ENCODE measurements around the gene HOGA1.
"Not testable (repeated sequence)": the region's sequence is repeated elsewhere in the genome, so short reads cannot be mapped to it uniquely, and the experiment has no call there.

Gene HOGA1

DNA sequence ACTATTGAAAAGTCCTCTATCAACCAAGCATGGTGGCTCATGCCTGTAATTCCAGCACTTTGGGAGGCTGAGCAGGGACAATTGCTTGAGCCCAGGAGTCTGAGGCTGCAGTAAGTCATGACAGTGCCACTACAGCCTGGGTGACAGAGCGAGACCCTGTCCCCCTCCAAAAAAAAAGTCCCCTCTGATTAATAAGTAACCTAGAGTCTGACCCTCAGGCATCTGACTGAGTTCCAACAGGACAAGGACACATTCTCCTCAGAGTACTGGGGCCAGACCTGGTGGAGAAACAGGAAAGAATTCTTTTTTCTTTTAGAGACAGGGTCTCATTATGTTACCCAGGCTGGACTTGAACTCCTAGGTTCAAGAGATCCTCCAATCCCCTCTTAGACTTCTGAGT, 39.1 kb downstream of the HOGA1 start:
- no peak overlapping the region for H3K4me3 ChIP-seq (ENCODE audit: low read length)
- WGBS = 100% methylated on average over 1 of the region's 1 CpG
- no peaks in the 10 kb centered on the region for H3K4me1 ChIP-seq (ENCODE audit: insufficient read depth, low read length)
- H3K27me3 ChIP-seq (ENCODE audit: insufficient read depth, low read length) = no peaks in the 10 kb centered on the region
- H3K36me3 ChIP-seq (ENCODE audit: insufficient read depth, low read length) = peaks cover 3% of the 10 kb centered on the region
- no peaks in the 10 kb centered on the region for H3K9me3 ChIP-seq (ENCODE audit: insufficient read depth, low read depth, low read length)
- no peak overlapping the region for H3K27ac ChIP-seq (ENCODE audit: low read depth, low read length)
- H3K9ac ChIP-seq (ENCODE audit: low read depth, low read length) = no peak overlapping the region

DNA sequence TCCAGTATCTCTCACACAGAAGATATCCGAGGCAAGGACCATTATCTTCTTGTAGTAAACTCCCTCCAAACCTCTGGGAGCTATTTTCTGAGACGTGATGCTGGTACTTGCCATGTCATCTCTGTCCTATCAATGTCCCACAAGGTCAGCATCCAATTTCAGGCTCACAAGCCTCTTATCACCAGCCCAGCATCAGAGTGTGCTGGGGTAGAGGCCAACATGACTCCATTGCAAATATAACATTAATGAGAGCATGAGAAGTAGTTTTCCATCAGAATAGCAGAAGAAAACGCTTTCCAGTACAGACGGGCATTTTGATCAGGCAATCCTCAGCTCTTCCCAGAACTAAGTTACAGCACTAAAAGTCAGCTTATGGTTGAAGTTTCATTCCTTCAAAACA, 43.5 kb downstream of the HOGA1 start:
- Histone ChIP-seq H3K27ac (ENCODE audit: low read depth, low read length) (no peak overlapping the region), H3K4me1 (ENCODE audit: insufficient read depth, low read length) (no peaks in the 10 kb centered on the region), H3K4me3 (ENCODE audit: low read length) (no peak overlapping the region), H3K36me3 (ENCODE audit: insufficient read depth, low read length) (no peaks in the 10 kb centered on the region), H3K9ac (ENCODE audit: low read depth, low read length) (no peak overlapping the region), H3K9me3 (ENCODE audit: insufficient read depth, low read depth, low read length) (no peaks in the 10 kb centered on the region), H3K27me3 (ENCODE audit: insufficient read depth, low read length) (no peaks in the 10 kb centered on the region)
- 91% methylated on average over 4 of the region's 4 CpGs for WGBS

DNA sequence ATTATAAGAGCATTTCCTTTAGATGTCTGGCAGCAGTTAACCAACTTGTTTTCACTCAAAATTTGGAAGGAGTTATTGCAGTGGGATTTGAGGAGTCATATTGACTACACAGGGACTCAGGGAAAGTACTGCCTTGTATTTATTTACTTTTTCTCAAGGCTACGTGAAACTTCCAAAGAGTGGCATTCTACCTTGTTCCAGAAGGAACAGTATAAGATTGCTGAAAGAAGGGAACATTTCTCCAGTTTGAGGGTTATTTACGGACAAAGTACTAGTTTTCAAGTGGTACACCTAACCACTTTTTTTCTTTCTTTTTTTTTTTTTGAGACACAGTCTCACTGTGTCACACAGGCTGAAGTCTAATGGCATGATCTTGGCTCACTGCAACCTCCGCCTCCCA, 44.0 kb downstream of the HOGA1 start:
- Histone ChIP-seq H3K36me3 (ENCODE audit: insufficient read depth, low read length) (no peaks in the 10 kb centered on the region), H3K9me3 (ENCODE audit: insufficient read depth, low read depth, low read length) (no peaks in the 10 kb centered on the region), H3K9ac (ENCODE audit: low read depth, low read length) (no peak overlapping the region), H3K4me1 (ENCODE audit: insufficient read depth, low read length) (no peaks in the 10 kb centered on the region), H3K4me3 (ENCODE audit: low read length) (no peak overlapping the region), H3K27ac (ENCODE audit: low read depth, low read length) (no peak overlapping the region), H3K27me3 (ENCODE audit: insufficient read depth, low read length) (no peaks in the 10 kb centered on the region)
- WGBS = 97% methylated on average over 3 of the region's 3 CpGs

DNA sequence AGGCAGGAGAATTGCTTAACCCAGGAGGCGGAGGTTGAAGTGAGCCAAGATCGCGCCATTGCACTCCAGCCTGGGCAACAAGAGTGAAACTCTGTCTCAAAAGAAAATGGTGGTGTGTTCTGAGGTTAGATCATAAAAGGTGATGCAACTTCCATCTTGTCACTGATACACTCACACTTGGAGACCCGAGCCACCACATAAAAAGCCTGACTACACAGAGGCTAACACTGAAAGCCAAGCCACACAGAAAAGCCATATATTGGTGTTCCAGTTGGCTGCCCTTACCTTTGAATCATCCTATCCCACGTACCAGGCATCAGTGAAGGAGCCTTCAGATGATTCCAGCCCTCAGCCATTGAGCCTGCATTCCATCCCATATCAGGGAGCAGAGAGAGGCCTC, 45.1 kb downstream of the HOGA1 start:
- Histone ChIP-seq H3K27ac (ENCODE audit: low read depth, low read length) (no peak overlapping the region), H3K4me1 (ENCODE audit: insufficient read depth, low read length) (no peaks in the 10 kb centered on the region), H3K4me3 (ENCODE audit: low read length) (no peak overlapping the region), H3K9me3 (ENCODE audit: insufficient read depth, low read depth, low read length) (no peaks in the 10 kb centered on the region), H3K27me3 (ENCODE audit: insufficient read depth, low read length) (no peaks in the 10 kb centered on the region), H3K36me3 (ENCODE audit: insufficient read depth, low read length) (no peaks in the 10 kb centered on the region), H3K9ac (ENCODE audit: low read depth, low read length) (no peak overlapping the region)
- 95% methylated on average over 5 of the region's 5 CpGs for WGBS

DNA sequence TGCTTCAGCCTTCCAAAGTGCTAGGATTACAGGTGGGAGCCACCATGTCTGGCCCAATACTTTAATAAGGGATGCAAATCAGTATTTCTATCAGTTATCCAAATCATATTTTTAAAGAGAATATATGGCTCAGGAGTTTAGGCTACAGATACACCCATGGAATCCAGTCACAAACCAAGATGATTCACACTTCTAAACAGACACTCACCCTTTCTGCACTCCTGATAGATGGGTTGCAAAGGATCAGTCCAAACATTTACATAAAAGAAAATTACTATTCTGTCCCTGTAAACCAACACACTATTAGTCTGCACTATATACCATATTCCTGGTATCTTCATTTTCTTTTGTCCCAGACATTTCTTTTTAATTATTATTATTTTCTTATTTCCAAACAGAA, 46.9 kb downstream of the HOGA1 start:
- no peak overlapping the region for H3K4me3 ChIP-seq (ENCODE audit: low read length)
- H3K36me3 ChIP-seq (ENCODE audit: insufficient read depth, low read length) = no peaks in the 10 kb centered on the region
- H3K4me1 ChIP-seq (ENCODE audit: insufficient read depth, low read length) = no peaks in the 10 kb centered on the region
- H3K9ac ChIP-seq (ENCODE audit: low read depth, low read length) = no peak overlapping the region
- no peaks in the 10 kb centered on the region for H3K27me3 ChIP-seq (ENCODE audit: insufficient read depth, low read length)
- no peaks in the 10 kb centered on the region for H3K9me3 ChIP-seq (ENCODE audit: insufficient read depth, low read depth, low read length)
- no peak overlapping the region for H3K27ac ChIP-seq (ENCODE audit: low read depth, low read length)

DNA sequence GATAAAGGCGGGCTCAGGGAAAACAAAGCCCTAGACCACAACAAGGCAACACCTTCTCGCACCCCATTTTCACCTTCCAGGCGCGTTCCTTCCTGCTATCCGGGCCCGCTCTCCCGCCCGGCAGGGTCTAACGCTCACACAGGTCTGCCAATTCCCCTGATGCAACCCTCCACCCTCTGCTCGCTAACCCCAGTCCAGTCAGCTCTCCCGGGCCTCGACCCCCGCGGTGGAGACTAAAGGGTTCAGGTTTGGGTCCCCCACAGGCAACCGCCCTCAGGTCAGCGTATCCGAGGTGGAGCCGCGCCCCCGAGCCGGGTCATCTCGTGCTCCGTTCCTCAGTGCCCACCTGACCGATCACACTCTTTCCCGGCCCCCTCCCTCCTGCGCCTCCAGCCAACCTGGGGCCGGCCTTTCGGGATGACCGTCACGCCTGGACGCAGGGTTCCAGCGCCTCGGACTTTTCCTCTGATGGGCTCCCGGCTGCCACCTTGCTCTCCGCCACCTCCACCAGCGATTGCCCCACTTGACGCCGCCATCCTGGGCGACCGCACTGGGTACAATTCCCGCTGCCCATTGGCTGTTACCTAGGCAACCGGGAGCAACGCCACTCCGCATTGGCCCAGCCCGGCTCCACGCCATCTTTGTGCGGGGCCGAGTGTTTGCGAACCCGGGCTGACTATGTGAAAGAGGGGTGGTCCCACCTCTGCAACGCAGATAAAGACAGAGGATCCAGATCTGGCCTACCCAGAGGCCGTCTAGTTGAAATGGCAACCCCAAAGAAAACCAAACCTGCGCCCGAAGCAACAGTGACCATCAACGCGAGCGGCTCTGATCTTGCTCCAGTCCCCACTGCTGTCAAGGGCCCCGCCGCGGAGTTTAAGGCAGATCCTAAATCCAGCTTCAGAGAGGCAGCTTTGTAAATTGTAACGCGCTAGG, 49.0 kb downstream of the HOGA1 start, which contains the start of gene MORN4:
Gene MORN4 (minus strand): TSS at position 552 of the 936 bp plus-strand sequence. CDS start 13,847 bp downstream, outside the sequence.
- H3K27ac ChIP-seq (ENCODE audit: low read depth, low read length) = peak within 1 kb of the TSS; percentile 27

DNA sequence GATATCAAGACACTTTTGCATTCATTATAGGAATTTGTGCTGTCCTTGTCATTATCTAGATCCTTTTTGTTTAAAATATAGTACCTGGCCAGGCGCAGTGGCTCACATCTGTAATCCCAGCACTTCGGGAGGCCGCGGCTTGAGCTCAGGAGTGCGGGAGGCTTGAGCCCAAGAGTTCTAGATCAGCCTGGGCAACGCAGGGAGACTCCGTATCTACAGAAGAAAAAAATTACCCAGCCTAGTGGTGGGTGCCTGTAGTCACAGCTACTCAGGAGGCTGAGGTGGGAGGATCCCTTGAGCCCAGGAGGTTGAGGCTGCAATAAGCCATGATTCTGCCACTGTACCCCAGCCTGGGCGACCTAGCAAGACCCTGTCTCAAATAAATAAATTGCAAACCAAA, 49.7 kb downstream of the HOGA1 start:
- Histone ChIP-seq H3K36me3 (ENCODE audit: insufficient read depth, low read length) (no peaks in the 10 kb centered on the region), H3K27me3 (ENCODE audit: insufficient read depth, low read length) (no peaks in the 10 kb centered on the region), H3K9ac (ENCODE audit: low read depth, low read length) (peak overlapping the region; percentile 73; the same call in 1 of the 2 replicates), H3K4me1 (ENCODE audit: insufficient read depth, low read length) (no peaks in the 10 kb centered on the region), H3K27ac (ENCODE audit: low read depth, low read length) (no peak overlapping the region), H3K9me3 (ENCODE audit: insufficient read depth, low read depth, low read length) (no peaks in the 10 kb centered on the region), H3K4me3 (ENCODE audit: low read length) (peak overlapping the region; percentile 94)
- WGBS = 94% methylated on average over 8 of the region's 8 CpGs

More for the DNA sequence above, 49.0 kb downstream of the HOGA1 start, which contains the start of gene MORN4:
- WGBS = 7% methylated on average over 62 of the region's 62 CpGs
- no peaks in the 10 kb centered on the region for H3K4me1 ChIP-seq (ENCODE audit: insufficient read depth, low read length)
- H3K9me3 ChIP-seq (ENCODE audit: insufficient read depth, low read depth, low read length) = no peaks in the 10 kb centered on the region
- peak within 1 kb of the TSS; percentile 73 for H3K9ac ChIP-seq (ENCODE audit: low read depth, low read length)
- H3K36me3 ChIP-seq (ENCODE audit: insufficient read depth, low read length) = no peaks in the 10 kb centered on the region
- H3K27me3 ChIP-seq (ENCODE audit: insufficient read depth, low read length) = no peaks in the 10 kb centered on the region
- peak within 1 kb of the TSS; percentile 94 for H3K4me3 ChIP-seq (ENCODE audit: low read length)

DNA sequence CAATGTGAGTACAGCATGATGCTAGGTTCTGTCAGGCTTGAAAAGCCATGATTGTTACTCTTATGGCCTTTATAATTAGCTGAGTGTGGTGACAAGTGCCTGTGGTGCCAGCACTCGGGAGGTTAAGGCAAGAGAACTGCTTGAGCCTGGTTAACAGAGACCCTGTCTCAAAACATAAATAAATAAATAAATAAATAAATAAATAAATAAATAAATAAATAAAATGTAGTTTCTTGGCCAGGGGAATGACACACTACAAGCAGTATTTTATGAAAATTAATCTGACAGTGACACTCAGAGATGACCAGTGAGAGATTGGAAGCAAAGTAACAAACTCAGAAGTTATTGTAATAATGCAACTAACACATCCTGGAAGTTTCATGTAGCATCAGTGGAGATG, 51.4 kb downstream of the HOGA1 start:
- no CpG with 5 or more reads among the region's 1 CpG for WGBS
- no peaks in the 10 kb centered on the region for H3K9me3 ChIP-seq (ENCODE audit: insufficient read depth, low read depth, low read length)
- no peak overlapping the region for H3K4me3 ChIP-seq (ENCODE audit: low read length)
- peaks cover 2% of the 10 kb centered on the region; the same call in 1 of the 2 replicates for H3K4me1 ChIP-seq (ENCODE audit: insufficient read depth, low read length)
- no peak overlapping the region for H3K27ac ChIP-seq (ENCODE audit: low read depth, low read length)
- no peaks in the 10 kb centered on the region for H3K36me3 ChIP-seq (ENCODE audit: insufficient read depth, low read length)
- no peak overlapping the region for H3K9ac ChIP-seq (ENCODE audit: low read depth, low read length)
- no peaks in the 10 kb centered on the region for H3K27me3 ChIP-seq (ENCODE audit: insufficient read depth, low read length)

DNA sequence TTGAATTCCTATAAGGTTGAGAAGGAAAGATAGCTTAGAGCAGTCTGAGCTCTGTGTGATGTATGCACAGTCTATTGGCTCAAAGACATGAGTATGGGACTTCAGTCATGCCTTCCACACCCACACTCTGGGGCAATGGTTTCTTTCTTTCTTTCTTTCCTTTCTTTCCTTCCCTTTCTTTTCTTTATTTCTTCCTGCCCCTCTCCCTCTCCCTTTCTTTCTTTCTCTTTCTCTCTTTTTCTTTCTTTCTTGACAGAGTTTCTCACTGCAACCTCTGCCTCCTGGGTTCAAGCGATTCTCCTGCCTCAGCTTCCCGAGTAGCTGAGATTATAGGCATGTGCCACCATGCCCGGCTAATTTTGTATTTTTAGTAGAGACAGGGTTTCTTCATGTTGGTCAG, 54.9 kb downstream of the HOGA1 start:
- not testable (repeated sequence) for H3K4me1 ChIP-seq (ENCODE audit: insufficient read depth, low read length); H3K9me3 ChIP-seq (ENCODE audit: insufficient read depth, low read depth, low read length); H3K36me3 ChIP-seq (ENCODE audit: insufficient read depth, low read length); H3K27me3 ChIP-seq (ENCODE audit: insufficient read depth, low read length); H3K4me3 ChIP-seq (ENCODE audit: low read length); H3K9ac ChIP-seq (ENCODE audit: low read depth, low read length); H3K27ac ChIP-seq (ENCODE audit: low read depth, low read length)
- 87% methylated on average over 3 of the region's 3 CpGs for WGBS

DNA sequence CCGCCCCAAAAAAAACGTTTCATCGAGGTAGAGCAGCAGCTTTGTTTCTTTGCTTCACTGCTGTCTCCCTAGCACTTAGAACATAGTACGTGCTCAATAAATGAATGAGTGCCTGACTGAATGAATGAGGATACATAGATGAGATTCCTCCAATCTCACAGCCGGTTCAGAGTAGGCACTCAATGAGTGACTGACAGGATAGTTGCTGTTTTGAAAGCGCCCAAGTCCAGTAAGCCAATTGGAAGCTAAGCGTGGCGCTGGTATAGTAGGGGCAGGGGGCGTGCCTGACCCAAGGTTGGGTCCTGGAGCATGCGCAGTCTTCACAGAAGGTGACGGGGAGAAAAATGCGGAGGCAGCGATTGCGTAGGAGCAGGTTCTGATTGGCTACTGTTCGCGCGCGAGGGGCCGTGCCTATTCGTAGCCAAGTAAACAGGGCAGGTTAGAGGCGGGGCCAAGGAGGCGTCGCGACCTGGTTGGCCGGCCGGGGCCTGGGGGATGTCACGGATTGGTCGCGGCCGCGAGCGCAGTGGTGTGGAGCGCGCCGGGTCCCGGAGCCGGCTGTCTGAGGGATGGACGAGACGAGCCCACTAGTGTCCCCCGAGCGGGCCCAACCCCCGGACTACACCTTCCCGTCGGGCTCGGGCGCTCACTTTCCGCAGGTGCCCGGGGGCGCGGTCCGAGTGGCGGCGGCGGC, 56.1 kb downstream of the HOGA1 start, which contains the start of gene PI4K2A:
Gene PI4K2A (plus strand): TSS at position 498 of the 694 bp plus-strand sequence. CDS start 72 bp downstream, at position 570.
- Histone ChIP-seq H3K36me3 (ENCODE audit: insufficient read depth, low read length) (peaks cover 19% of the 10 kb centered on the region), H3K9me3 (ENCODE audit: insufficient read depth, low read depth, low read length) (no peaks in the 10 kb centered on the region), H3K4me1 (ENCODE audit: insufficient read depth, low read length) (peaks cover 9% of the 10 kb centered on the region), H3K27me3 (ENCODE audit: insufficient read depth, low read length) (no peaks in the 10 kb centered on the region), H3K27ac (ENCODE audit: low read depth, low read length) (peak within 1 kb of the TSS; percentile 69; the same call in 1 of the 2 replicates), H3K9ac (ENCODE audit: low read depth, low read length) (peak within 1 kb of the TSS; percentile 69), H3K4me3 (ENCODE audit: low read length) (peak within 1 kb of the TSS; percentile 74)
- WGBS = 1% methylated on average over 54 of the region's 54 CpGs

Measured in HUES64 (cell line).